ENCODE results near the gene ARHGEF11.

The ARHGEF11 gene

DNA sequence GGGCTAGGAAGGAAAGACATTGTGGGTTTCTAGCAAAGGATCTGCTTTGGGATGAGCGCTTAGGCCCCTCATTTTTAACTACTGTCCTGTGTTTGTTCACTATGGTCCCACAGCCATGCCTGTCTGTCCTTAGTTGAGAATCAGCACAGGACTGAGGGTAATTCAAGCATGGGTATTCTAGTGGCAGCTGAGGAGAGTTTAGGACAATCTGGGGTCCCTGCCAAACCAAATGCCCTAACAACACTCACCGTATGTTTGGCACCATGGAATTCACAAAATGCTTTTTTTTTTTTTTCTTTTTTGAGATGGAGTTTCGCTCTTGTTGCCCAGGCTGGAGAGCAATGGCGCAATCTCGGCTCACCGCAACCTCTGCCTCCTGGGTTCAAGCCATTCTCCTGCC is 10.4 kb downstream of the ARHGEF11 start:
- Histone ChIP-seq H4K8ac (ENCODE audit: low read length) (no peak overlapping the region), H3K27me3 (ENCODE audit: control insufficient read depth in 1 of 2, insufficient read depth in 1 of 2, low read length in 2 of 2) (no peaks in the 10 kb centered on the region), H4K91ac (ENCODE audit: low read length) (no peak overlapping the region), H3K79me1 (replicated peaks; ENCODE audit: low read length, poor library complexity, severe bottlenecking) (peaks cover 34% of the 10 kb centered on the region), H2BK12ac (ENCODE audit: low read length in 2 of 2) (no peak overlapping the region), H3K9ac (ENCODE audit: low read length) (no peak overlapping the region), H2BK15ac (ENCODE audit: low read depth, poor library complexity, severe bottlenecking) (no peak overlapping the region), H3K14ac (ENCODE audit: low read length in 2 of 2) (no peak overlapping the region), H3K18ac (ENCODE audit: low read depth in 1 of 2, low read length in 2 of 2) (no peak overlapping the region), H3K4ac (ENCODE audit: low read depth in 1 of 2, low read length in 2 of 2) (no peak overlapping the region), H3K27ac (ENCODE audit: low read length, poor library complexity, severe bottlenecking) (no peak overlapping the region), H3K9me3 (ENCODE audit: control insufficient read depth, low read length) (no peaks in the 10 kb centered on the region), H3K23ac (ENCODE audit: low read length in 2 of 2) (no peak overlapping the region), H3K4me1 (ENCODE audit: control insufficient read depth, insufficient read depth, low read depth, low read length) (peaks cover 4% of the 10 kb centered on the region), H3K4me3 (ENCODE audit: insufficient read depth in 1 of 2, low read depth in 1 of 2, low read length in 2 of 2) (no peak overlapping the region), H2BK120ac (ENCODE audit: low read depth, low read length) (no peak overlapping the region), H2BK5ac (ENCODE audit: low read depth, low read length, poor library complexity, severe bottlenecking) (no peak overlapping the region), H2AFZ (ENCODE audit: low read depth, low read length) (no peak overlapping the region), H3K4me2 (ENCODE audit: low read length, poor library complexity, severe bottlenecking) (no peak overlapping the region), H3K36me3 (ENCODE audit: control insufficient read depth in 1 of 2, insufficient read depth in 2 of 2, low read depth in 1 of 2, low read length in 2 of 2) (peaks cover 0 to 8% of the 10 kb centered on the region in 2 experiments), H2AK5ac (ENCODE audit: low read length, severe bottlenecking) (no peak overlapping the region)
- no peak for DNase-seq
- 100% methylated on average over 6 of the region's 6 CpGs for WGBS

DNA sequence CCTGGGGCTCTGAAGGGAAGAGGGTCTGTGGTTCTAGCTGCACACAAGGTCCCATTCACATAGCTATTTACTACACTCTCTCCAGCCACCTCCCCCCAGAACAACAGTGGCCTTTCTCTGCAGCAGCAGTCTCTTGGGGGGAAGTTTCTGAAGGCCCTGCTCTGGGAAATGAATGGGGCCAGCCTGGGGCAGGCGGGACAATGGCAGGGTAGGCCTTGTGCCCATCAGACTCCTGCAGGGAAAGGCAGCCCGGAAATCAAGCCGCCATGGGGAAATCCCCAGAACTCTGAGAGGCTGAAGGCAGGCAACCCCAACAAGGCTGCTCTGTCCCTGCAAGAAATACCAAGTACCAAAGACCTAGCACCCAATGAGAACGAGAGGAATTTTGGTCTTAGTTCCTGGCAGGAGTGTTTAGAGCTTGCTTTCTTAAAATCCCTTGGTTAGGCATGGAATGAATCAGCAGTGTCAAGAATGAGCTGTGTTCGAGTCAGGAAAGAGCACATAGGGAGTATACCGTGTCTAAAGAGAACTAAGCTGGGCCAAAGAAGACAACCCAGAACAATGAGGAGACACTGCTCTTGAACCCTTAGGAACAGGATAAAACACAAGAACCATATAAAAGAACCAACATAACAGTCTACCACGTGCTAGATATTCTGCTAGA is 11.3 kb downstream of the ARHGEF11 start:
- H2BK15ac ChIP-seq (ENCODE audit: low read depth, poor library complexity, severe bottlenecking), result no peak overlapping the region
- 96% methylated on average over 6 of the region's 7 CpGs for WGBS
- H3K23ac ChIP-seq (ENCODE audit: low read length in 2 of 2), result no peak overlapping the region

DNA sequence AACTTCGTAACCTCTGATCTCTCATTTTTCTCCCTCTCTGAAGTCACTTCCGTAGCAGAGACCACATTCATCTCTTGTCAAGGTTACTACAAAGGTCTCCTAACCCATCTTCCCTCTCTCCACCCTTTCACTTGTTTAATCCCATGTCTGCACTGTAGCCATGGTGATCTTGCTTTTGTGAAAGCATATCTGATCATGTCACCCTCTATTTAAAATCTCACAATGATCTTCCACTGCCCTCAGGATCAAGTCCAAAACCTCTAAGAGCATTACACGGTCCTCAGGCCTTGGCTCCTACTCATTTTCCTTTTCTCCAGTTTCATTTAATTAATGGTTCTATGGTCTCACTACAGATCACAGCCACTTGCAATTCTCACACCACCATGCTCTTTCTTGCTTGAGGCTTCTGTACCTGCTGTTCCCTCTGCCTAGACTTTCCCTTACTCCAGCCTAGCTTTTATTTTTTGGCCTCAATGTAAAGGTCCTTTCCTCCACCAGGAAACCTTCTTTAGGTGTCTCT is 12.1 kb downstream of the ARHGEF11 start:
- Histone ChIP-seq H3K4ac (ENCODE audit: low read depth in 1 of 2, low read length in 2 of 2) (no peak overlapping the region), H3K9ac (ENCODE audit: low read length) (no peak overlapping the region), H2BK5ac (ENCODE audit: low read depth, low read length, poor library complexity, severe bottlenecking) (no peak overlapping the region), H4K8ac (ENCODE audit: low read length) (no peak overlapping the region), H4K91ac (ENCODE audit: low read length) (no peak overlapping the region), H3K27ac (ENCODE audit: low read length, poor library complexity, severe bottlenecking) (no peak overlapping the region), H3K14ac (ENCODE audit: low read length in 2 of 2) (no peak overlapping the region), H3K9me3 (ENCODE audit: control insufficient read depth, low read length) (no peaks in the 10 kb centered on the region), H3K23ac (ENCODE audit: low read length in 2 of 2) (no peak overlapping the region), H3K4me2 (ENCODE audit: low read length, poor library complexity, severe bottlenecking) (no peak overlapping the region), H3K36me3 (ENCODE audit: control insufficient read depth in 1 of 2, insufficient read depth in 2 of 2, low read depth in 1 of 2, low read length in 2 of 2) (peaks cover 0 to 8% of the 10 kb centered on the region in 2 experiments), H3K4me3 (ENCODE audit: insufficient read depth in 1 of 2, low read depth in 1 of 2, low read length in 2 of 2) (no peak overlapping the region), H2AK5ac (ENCODE audit: low read length, severe bottlenecking) (no peak overlapping the region), H2AFZ (ENCODE audit: low read depth, low read length) (no peak overlapping the region), H3K4me1 (ENCODE audit: control insufficient read depth, insufficient read depth, low read depth, low read length) (peaks cover 1% of the 10 kb centered on the region), H3K27me3 (ENCODE audit: control insufficient read depth in 1 of 2, insufficient read depth in 1 of 2, low read length in 2 of 2) (no peaks in the 10 kb centered on the region), H2BK15ac (ENCODE audit: low read depth, poor library complexity, severe bottlenecking) (no peak overlapping the region), H3K79me1 (replicated peaks; ENCODE audit: low read length, poor library complexity, severe bottlenecking) (peaks cover 30% of the 10 kb centered on the region), H3K18ac (ENCODE audit: low read depth in 1 of 2, low read length in 2 of 2) (no peak overlapping the region), H2BK120ac (ENCODE audit: low read depth, low read length) (no peak overlapping the region), H2BK12ac (ENCODE audit: low read length in 2 of 2) (no peak overlapping the region)
- 98% methylated on average over 3 of the region's 3 CpGs for WGBS
- no peak for DNase-seq

More for the DNA sequence above, 11.3 kb downstream of the ARHGEF11 start:
- no peak overlapping the region for H3K4me3 ChIP-seq (ENCODE audit: insufficient read depth in 1 of 2, low read depth in 1 of 2, low read length in 2 of 2)
- peaks cover 34% of the 10 kb centered on the region for H3K79me1 ChIP-seq (replicated peaks; ENCODE audit: low read length, poor library complexity, severe bottlenecking)
- H3K9ac ChIP-seq (ENCODE audit: low read length), result no peak overlapping the region
- H3K4ac ChIP-seq (ENCODE audit: low read depth in 1 of 2, low read length in 2 of 2), result no peak overlapping the region
- H3K18ac ChIP-seq (ENCODE audit: low read depth in 1 of 2, low read length in 2 of 2), result no peak overlapping the region
- no peaks in the 10 kb centered on the region for H3K9me3 ChIP-seq (ENCODE audit: control insufficient read depth, low read length)
- H4K8ac ChIP-seq (ENCODE audit: low read length), result no peak overlapping the region
- no peak overlapping the region for H3K14ac ChIP-seq (ENCODE audit: low read length in 2 of 2)
- no peak overlapping the region for H2BK5ac ChIP-seq (ENCODE audit: low read depth, low read length, poor library complexity, severe bottlenecking)
- no peaks in the 10 kb centered on the region for H3K27me3 ChIP-seq (ENCODE audit: control insufficient read depth in 1 of 2, insufficient read depth in 1 of 2, low read length in 2 of 2)
- H3K36me3 ChIP-seq (ENCODE audit: control insufficient read depth in 1 of 2, insufficient read depth in 2 of 2, low read depth in 1 of 2, low read length in 2 of 2), result peaks cover 0 to 8% of the 10 kb centered on the region in 2 experiments
- H2AFZ ChIP-seq (ENCODE audit: low read depth, low read length), result no peak overlapping the region
- H2BK12ac ChIP-seq (ENCODE audit: low read length in 2 of 2), result no peak overlapping the region
- DNase-seq, result no peak
- H2AK5ac ChIP-seq (ENCODE audit: low read length, severe bottlenecking), result no peak overlapping the region
- no peak overlapping the region for H3K27ac ChIP-seq (ENCODE audit: low read length, poor library complexity, severe bottlenecking)
- peaks cover 4% of the 10 kb centered on the region for H3K4me1 ChIP-seq (ENCODE audit: control insufficient read depth, insufficient read depth, low read depth, low read length)
- H2BK120ac ChIP-seq (ENCODE audit: low read depth, low read length), result no peak overlapping the region
- H3K4me2 ChIP-seq (ENCODE audit: low read length, poor library complexity, severe bottlenecking), result no peak overlapping the region
- no peak overlapping the region for H4K91ac ChIP-seq (ENCODE audit: low read length)

DNA sequence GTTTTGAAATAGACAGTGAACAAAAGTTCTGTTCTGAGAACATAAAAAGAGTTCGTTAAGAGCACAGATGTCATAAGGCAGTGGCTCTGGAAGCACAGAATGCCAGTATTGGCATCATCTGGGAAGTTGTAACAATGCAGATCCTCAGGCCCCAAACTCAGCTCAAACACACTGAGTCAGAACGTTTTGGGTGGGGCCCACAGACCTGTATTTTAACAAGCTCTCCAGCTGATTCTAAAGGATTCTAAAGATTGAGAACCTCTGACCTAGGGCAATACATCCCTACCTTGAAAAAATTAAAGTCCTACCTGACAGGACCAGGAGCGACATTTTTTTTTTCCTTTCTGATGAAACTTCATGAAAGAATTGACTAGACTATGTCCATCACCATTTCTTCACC is 13.2 kb downstream of the ARHGEF11 start:
- no peak overlapping the region for H3K9ac ChIP-seq (ENCODE audit: low read length)
- no peaks in the 10 kb centered on the region for H3K27me3 ChIP-seq (ENCODE audit: control insufficient read depth in 1 of 2, insufficient read depth in 1 of 2, low read length in 2 of 2)
- no peak overlapping the region for H4K91ac ChIP-seq (ENCODE audit: low read length)
- no peak overlapping the region for H2BK120ac ChIP-seq (ENCODE audit: low read depth, low read length)
- H2BK5ac ChIP-seq (ENCODE audit: low read depth, low read length, poor library complexity, severe bottlenecking), result no peak overlapping the region
- H3K79me1 ChIP-seq (replicated peaks; ENCODE audit: low read length, poor library complexity, severe bottlenecking), result peaks cover 35% of the 10 kb centered on the region
- H4K8ac ChIP-seq (ENCODE audit: low read length), result no peak overlapping the region
- no peak overlapping the region for H2AK5ac ChIP-seq (ENCODE audit: low read length, severe bottlenecking)
- H3K4me1 ChIP-seq (ENCODE audit: control insufficient read depth, insufficient read depth, low read depth, low read length), result no peaks in the 10 kb centered on the region
- no peak overlapping the region for H2AFZ ChIP-seq (ENCODE audit: low read depth, low read length)
- 92% methylated on average over 3 of the region's 3 CpGs for WGBS
- no peak overlapping the region for H3K27ac ChIP-seq (ENCODE audit: low read length, poor library complexity, severe bottlenecking)
- no peak for DNase-seq
- H3K14ac ChIP-seq (ENCODE audit: low read length in 2 of 2), result no peak overlapping the region
- no peaks in the 10 kb centered on the region for H3K9me3 ChIP-seq (ENCODE audit: control insufficient read depth, low read length)
- H2BK12ac ChIP-seq (ENCODE audit: low read length in 2 of 2), result no peak overlapping the region
- no peak overlapping the region for H3K23ac ChIP-seq (ENCODE audit: low read length in 2 of 2)
- no peak overlapping the region for H3K4me2 ChIP-seq (ENCODE audit: low read length, poor library complexity, severe bottlenecking)
- H3K18ac ChIP-seq (ENCODE audit: low read depth in 1 of 2, low read length in 2 of 2), result no peak overlapping the region
- no peak overlapping the region for H3K4ac ChIP-seq (ENCODE audit: low read depth in 1 of 2, low read length in 2 of 2)
- H3K36me3 ChIP-seq (ENCODE audit: control insufficient read depth in 1 of 2, insufficient read depth in 2 of 2, low read depth in 1 of 2, low read length in 2 of 2), result peaks cover 0 to 8% of the 10 kb centered on the region in 2 experiments
- H2BK15ac ChIP-seq (ENCODE audit: low read depth, poor library complexity, severe bottlenecking), result no peak overlapping the region
- H3K4me3 ChIP-seq (ENCODE audit: insufficient read depth in 1 of 2, low read depth in 1 of 2, low read length in 2 of 2), result no peak overlapping the region
